ENCODE results near the gene MCM9.

GRCh38 chr6:118921084-118921483, 13.9 kb downstream of the MCM9 start:
- no peak for TF ChIP-seq CTCF (conservative IDR thresholded peaks at IDR 0.05 in 1 of 2, IDR thresholded peaks at IDR 0.05 in 1 of 2; ENCODE audit: low read depth in 1 of 2, low read length in 2 of 2)
- no peak for TF ChIP-seq EZH2 (IDR thresholded peaks at IDR 0.05; ENCODE audit: low read length, missing control alignments)
